Stimulated activated CD8-positive, alpha-beta memory T cell treated with anti-CD3 and anti-CD28 coated beads, Interleukin-12 subunit alpha, Interleukin-12 subunit beta, amount 100 ng/mL, for 24 hours (primary cell): ENCODE results near the gene BICD1.

ENCODE experiments used
- DNase-seq: peaks from one replicate; pipeline ENCODE4 v3.0.0-alpha.2; 2020; ENCODE audit errors: extremely low read depth

BICD1 gene

GRCh38 chr12:32281098-32281497, 174.5 kb downstream of the BICD1 start:
- DNase-seq = no peak

DNA sequence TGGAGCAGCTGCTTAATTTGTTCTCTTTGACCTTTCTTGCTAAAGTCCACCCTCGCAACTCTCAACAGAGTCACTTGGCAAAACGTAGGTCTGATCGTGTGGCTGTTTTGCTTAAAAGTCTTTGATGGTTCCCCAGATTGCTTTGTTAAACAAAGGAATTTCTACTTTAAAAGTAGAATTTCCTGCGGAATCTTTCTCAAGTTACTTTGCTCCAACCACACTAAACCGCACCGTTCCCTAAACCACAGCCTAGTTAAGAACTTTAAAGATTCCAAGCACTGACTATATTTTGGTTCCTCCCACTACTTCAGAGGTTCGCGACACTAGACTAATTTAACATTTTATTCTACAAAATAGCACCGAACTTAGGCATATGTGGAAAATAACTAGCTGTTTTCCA, 177.9 kb downstream of the BICD1 start:
- DNase-seq = no peak

DNA sequence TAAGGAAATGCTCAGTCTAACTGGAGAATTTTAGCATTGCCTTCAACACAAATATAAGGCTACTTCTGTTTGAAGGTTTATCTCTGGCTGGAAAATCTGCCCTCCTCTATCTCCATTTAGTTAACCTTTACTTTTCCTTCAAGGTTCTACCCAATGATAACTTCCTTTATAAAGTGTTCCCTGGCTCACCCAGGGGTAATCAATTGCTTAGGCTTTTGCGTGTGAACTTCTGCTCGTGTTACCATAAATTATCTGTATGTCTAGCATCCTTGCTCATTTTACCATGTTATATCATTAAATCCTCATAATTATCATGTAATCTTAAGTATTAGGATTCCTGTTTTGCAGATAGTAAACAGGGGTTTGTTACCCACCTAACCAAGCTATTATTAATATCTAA, 178.4 kb downstream of the BICD1 start:
- DNase-seq = no peak

GRCh38 chr12:32285489-32285888, 178.8 kb downstream of the BICD1 start:
- no peak for DNase-seq

- no peak for DNase-seq
These were observed 183.8 kb downstream of the BICD1 start for GRCh38 chr12:32290411-32290810.

GRCh38 chr12:32292151-32292550, 185.5 kb downstream of the BICD1 start:
- no peak for DNase-seq

DNA sequence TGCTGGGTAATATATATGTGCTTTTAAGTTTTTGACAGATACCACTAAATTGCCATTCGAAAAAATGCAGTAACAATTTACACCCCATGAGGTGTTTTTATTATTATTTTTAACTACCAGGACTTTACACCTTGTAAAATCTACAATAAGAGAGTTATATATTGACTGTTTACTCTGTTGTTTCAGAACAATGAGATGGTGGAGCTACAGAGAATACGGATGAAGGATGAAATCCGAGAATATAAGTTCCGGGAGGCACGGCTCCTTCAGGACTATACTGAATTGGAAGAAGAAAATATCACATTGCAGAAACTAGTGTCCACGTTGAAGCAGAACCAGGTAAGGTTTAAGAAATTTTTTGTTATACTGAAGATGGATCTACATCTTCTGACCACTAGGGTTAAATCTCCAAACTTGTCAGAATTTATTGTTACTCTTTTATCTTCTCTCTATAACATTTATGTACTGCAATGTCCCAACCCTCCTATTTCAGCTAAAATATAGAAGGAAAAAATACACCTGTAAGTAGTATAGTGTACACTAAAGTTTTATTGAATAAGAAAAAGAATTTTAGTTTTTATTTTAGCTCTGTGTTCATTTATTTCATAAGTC, 187.3 kb downstream of the BICD1 start:
- DNase-seq = no peak

DNA sequence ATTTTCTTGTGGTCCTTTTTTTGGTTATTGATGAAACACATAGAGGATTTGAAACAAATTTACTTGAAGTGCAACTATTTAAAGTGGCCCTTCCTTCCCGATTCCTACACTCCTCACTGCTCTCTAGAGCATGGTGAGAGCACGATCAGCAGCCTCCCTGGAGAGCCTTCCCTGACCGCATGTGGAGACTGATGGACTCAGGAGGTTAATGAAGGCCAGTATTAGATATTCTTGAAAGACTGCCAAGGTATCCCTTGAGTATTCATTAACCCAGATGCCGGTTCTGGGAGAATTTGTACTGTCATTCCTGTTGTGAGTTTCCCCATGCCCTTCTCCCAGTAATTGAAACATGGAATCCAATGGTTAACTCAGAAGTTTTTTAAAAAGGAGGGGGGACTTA, 189.9 kb downstream of the BICD1 start:
- DNase-seq = no peak

DNA sequence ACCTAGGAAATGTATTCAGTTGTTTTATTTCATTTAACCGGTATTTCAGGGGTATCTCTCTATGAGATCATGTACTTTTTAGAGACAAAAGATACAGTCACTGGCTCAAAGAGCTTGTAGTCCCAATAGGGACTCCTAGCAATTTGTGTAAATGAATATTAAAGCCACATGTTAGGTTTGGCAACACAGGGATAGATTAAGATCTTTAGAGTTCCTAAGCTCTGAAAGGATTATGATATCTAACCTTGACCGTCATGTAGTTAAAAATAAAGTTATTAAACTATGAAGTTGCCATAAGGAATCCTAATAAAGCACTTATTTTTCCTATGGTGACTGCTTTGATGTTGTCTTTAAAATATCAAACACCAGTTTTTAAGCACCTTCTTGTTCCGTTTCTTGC, 192.3 kb downstream of the BICD1 start:
- DNase-seq = no peak

GRCh38 chr12:32301216-32301615, 194.6 kb downstream of the BICD1 start:
- DNase-seq = no peak

GRCh38 chr12:32302218-32303173, 195.8 kb downstream of the BICD1 start:
- no peak for DNase-seq

GRCh38 chr12:32303174-32303549, 196.5 kb downstream of the BICD1 start:
- no peak for DNase-seq

- DNase-seq = no peak
These were observed 198.5 kb downstream of the BICD1 start for GRCh38 chr12:32305163-32305562.

GRCh38 chr12:32307326-32307725, 200.7 kb downstream of the BICD1 start:
- no peak for DNase-seq

DNA sequence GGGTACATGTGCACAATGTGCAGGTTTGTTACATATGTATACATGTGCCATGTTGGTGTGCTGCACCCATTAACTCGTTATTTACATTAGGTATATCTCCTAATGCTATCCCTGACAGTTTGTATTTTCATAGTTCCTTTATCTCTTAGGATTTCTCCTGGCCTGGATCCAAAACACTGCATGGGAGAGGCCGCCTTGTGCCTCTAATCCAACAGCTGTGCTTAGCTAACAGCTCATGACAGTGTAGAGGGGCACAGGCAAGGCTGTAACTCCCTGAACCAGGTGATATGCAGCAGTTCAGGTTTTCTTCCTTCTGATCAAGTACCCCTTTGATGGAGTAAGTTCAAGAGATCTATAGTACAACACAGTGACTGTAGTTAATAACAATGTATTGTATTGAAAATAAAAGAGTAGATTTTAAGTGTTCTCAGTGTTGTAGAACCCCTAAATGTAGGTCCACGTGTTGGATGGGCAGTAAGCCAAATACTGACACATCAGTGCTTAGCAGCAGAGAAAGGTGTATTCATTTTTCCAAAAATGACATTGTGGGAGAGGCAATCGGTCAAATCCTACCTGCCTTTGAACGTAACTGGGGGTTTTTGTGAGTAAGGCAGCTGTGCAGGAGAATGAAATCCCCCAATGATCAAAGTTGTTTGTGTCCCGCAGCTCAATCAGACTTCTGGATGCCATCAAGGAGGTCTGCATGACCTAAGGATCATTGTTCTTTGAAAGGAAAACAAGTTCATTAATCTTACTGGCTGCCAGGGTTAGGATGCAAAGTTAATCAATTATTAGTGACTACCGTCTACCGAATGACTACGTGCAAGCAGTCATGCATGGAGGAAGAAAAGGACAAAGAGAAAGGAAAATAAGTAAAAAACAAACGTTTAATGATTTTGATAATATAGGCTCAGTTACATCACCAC, 203.4 kb downstream of the BICD1 start:
- no peak for DNase-seq

DNA sequence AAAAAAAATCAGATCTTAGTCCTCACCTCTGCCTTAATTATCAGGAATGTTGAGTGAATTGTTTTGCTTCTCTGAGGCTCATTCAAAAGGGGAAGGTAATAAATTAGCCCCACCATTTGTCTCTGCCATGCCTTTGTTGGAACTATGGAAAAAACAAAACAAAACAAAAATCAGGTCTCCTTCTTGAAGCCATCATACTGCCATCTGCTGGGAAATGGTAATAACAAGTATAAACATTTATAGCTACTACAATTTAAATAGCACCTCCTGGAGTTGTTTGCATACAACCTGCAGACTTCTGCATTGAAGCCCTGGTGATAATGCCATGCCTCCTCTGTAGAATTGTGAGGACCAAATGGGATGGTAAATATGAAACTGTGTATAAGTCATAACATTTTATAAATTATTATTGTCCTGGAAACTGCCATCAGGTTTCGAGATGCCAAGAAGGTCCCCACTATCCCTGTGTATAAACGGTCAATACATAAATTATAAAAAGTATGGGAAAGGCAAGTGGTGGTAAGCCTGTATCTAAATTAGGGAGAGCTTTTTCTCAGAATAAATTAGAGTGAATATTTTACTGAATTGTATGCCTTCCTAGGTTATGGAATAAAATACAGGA, 205.5 kb downstream of the BICD1 start:
- DNase-seq = no peak

- DNase-seq = no peak
These were observed 215.7 kb downstream of the BICD1 start for GRCh38 chr12:32322354-32322753.

- DNase-seq = no peak
These were observed 224.5 kb downstream of the BICD1 start for GRCh38 chr12:32331133-32331532.

DNA sequence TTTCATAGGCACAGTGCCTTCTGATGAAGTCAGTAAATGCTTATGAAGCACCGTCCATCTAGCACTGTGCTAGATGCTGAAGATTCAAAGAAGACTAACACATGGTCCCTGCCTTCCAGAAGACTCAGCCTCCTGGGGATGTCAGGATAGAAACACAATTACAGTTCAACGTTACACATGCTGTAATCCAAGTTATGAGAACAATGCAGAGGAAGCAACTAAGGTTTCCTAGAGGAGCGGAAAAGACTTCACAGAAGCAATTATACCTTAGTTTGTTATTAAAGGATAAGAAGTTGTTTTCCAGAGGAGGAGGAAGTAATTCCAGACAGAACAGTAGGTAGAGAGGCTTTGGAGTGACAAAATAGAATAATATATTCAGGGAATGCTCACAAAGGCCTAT, 225.8 kb downstream of the BICD1 start:
- DNase-seq = no peak

DNA sequence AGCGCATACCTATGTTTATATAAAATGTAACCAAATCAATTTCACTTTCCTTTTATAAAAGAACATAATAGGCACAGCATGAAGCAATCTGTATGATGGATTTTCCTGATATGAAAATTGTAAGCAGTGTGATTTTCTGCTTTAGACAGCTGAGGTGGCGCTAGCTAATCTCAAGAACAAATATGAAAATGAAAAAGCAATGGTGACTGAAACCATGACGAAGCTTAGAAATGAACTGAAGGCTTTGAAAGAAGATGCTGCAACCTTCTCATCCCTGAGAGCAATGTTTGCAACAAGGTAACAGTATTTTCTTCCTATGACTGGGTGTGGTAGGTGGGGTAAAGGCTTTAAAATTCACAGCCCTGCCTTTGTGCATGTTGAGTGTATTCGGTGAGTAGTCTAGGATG, 227.7 kb downstream of the BICD1 start:
- no peak for DNase-seq

DNA sequence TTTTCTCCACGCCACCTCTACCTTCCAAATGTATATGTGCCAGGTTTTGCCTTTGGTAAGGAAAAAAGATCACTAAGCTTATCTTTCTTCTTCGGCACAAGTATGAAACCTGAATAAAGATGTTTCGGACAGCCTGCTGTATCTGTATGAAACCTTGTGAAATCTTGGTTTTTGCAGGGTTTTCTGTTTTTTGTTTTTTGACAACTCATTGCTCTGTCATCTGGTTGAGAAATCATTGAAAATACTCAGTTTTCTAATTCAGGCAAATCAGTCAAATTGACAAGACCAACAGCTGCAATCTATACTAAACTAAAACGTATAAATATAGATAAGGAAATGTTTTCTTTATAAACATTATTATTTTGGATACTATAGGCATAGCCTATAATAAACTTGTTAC, 229.6 kb downstream of the BICD1 start:
- DNase-seq = no peak

GRCh38 chr12:32343496-32343895, 236.8 kb downstream of the BICD1 start:
- DNase-seq = no peak
